GM18519 (cell line): Measurements from ENCODE around the gene ZMAT5.

Experiments
- ATAC-seq: cut with Tn5 transposase; IDR thresholded peaks from one replicate; pipeline ENCODE4 v1.9.1; 2021; ENCODE audit warnings: mild to moderate bottlenecking, moderate library complexity; ENCODE audit not compliant: unreplicated experiment, low FRiP score

ZMAT5 gene

DNA sequence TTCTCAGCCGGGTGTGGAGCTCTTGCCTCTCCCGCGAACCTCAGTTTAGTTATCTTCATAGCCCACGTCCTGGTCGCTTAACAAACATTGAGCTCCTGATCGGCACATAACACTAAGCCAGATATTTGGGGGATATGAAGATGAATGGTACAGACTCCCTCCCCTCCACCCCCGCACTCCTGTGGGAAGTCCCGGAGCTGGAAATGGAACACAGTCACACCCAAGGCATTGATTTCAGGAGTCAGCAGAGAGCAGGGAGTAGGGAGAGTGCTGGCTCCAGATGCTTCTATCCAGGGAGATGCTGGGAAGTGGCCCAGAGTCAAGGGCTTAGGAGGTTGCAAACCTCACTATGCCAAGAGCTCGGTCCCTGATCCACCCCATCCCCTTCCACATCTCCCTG, 73.1 kb downstream of the ZMAT5 start:
- ATAC-seq = no peak

DNA sequence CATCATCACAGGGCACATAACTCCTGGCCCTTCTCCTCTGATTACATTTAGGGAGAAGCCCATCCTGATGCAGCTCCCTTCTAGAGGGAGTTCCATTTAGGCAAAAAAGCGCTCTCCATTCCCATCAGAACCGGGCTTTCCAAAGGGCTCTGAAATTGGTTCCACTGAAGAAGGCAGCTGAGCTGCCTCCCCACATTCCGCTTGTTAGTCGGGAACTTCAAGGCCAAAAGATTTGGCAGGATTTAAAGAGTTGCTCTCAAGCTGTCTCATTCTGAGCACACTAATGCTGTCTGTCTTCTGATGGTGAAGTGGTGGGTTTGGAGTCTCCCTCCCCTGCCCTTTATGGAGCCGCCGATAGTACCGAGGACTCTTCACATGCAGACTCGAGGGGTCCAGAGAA, 73.6 kb downstream of the ZMAT5 start:
- no peak for ATAC-seq

GRCh38 chr22:29692327-29692640, 74.5 kb downstream of the ZMAT5 start:
- no peak for ATAC-seq

DNA sequence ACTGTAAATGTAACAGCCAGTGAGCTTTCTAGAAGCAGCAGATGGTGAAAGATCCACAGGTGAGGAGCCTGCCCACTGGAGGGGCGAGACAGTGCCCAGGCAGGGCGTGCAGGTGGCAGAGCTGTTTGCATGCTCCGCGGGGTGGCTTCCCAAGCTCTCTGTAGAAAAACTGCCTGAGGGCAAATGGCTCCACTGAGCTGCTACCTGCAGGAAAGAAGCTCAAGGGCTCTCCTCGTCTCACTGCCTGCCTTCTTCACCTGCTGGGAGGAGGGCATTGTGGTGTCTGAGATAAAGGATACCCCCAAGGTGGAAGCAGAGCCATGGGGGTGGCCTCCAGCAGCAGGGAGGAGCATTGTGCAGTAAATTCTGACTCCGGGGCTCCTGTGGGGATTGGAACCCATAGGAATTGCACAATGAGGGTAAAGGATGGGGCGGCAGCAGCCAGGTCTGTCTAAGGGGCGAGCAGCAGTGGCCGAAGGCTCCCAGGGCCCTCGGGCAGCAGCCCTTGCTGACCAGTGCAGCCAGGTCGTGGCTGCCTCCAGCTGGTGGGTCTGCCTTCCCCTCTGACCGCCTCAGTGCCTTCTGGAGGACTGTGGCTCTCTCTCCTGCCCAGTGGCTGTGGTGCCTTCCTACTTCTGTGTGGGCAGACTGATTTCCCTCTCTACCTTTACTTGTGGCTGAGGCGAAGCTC, 75.0 kb downstream of the ZMAT5 start:
- no peak for ATAC-seq

DNA sequence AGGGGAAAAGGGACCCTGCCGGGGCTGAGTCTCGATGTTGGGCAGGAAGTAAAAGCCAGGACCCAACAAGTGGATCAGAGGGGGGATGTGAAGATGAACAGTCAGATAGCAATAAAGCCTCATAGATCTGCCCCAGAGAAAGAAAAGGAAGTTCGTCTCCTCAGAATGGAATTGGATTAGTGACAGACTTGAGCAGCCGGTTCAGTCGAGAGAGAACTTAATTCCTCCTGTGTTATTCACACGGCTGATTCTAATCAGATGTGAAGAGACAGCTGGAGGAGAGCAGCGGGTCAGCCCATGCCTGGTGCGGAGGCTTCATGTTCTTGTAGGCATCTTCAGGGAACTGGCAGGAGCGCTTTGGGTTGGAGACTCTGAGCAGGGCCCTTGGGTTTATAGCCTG, 76.3 kb downstream of the ZMAT5 start:
- no peak for ATAC-seq

DNA sequence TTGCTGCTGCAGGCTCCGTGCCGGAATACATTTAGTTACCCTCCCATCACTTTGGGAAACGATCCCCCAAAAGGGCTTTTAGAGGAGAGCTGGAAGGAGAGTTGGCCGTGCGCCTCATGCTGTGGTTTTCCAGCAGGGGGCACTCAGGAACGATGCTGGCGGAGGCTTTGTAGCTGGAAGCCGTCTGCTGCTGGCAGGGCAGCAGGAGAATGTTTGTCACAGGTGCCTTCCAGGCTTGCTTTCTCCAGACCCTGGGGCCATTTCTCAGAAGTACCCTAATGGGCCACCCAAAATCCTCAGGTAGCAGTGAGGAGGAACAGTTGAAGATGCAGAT, 77.0 kb downstream of the ZMAT5 start:
- ATAC-seq = no peak

DNA sequence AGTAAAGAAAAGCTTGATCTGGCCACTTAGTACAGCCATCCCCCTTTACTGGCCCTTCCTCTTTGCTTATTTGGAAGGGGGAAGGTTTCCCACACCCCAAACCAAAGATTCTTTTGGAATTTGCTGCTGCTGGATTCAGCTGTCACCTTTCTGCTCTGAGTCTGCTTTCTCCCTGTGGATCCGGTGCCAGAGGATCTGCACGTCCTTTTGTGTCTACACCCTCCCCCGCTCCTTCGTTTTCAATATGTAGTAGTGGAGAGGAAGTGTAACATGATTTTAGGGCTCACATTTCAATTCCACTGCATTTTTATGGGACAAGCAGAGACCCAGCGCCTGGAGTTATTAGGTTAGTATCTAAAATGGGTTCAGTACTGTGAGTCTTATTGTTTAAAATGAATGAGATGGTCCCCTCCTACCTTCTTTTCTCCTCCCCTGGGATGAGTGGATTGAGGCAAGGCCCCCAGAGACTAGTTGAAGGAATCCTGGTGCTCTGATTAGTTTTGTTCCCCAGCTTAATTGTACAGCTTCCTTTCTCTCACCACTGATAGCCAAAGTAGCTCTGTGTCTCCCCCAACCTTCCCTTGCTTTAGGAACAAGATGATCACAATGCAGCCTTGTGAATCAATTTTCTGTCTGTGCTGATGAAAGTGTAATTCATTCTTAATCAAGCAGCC, 77.5 kb downstream of the ZMAT5 start:
- ATAC-seq = no peak

DNA sequence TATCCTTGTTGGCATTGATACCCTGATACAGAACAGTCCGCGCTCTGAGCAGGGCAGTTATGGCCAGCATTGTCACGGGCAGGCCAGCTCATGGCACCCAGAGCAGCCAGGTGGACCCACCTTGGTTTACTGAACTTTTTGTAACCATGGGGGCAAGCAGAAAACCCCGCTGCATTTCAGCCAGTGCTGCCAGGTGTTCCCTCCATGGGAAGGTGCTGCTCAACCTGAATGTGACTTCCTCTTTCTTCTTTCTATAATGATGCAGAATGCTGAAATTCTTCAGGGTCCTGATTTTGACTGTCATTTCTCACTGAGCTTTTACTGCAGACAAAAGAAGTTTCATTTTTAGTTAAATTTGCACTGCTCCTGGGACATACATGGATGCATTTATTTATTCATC, 82.6 kb downstream of the ZMAT5 start:
- ATAC-seq = no peak

- no peak for ATAC-seq
These were observed 83.3 kb downstream of the ZMAT5 start for GRCh38 chr22:29683536-29683935.
